T follicular helper cell (primary cell): ENCODE data around the gene KLHL33.
"Not testable (repeated sequence)": the region's sequence is repeated elsewhere in the genome, so short reads cannot be mapped to it uniquely, and the experiment has no call there.

Experiments used
- DNase-seq: peaks from one replicate; pipeline ENCODE4 v3.0.0-alpha.2; 2020; ENCODE audit warnings: low read depth

The KLHL33 gene

DNA sequence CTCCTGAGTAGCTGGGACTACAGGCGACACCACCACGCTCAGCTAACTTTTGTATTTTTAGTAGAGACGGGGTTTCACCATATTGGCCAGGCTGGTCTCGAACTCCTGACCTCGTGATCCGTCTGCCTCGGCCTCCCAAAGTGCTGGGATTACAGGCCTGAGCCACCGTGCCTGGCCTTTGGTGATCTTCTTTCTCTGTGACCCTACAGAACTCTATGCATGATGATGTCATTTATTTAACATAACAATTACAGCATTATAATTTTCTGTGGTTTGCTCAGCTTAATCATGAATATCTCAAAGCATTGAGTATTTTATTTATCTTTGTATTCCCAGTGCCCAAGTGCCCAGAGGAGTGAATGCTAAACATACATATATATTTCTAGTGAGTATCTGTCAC is 16.9 kb upstream of the KLHL33 start:
- not testable (repeated sequence) for DNase-seq

DNA sequence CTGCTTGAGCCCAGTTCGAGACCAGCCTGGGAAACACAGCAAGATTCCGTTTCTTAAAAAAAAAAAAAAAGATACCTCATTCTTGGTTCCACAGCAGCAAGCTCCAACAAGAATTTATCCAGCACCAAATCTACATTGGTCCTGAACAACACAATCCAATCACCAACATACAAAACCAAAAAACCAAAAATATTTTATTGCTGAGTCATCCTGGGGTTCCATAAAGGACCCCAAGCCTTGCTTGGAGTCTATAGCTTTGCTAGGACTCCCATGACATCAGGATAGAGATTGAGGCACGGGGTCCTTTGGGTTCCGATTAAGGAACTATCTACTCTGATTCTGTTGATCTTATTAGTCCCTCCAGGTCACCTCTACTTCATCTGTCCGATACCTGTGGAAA is 10.9 kb upstream of the KLHL33 start:
- no peak for DNase-seq

DNA sequence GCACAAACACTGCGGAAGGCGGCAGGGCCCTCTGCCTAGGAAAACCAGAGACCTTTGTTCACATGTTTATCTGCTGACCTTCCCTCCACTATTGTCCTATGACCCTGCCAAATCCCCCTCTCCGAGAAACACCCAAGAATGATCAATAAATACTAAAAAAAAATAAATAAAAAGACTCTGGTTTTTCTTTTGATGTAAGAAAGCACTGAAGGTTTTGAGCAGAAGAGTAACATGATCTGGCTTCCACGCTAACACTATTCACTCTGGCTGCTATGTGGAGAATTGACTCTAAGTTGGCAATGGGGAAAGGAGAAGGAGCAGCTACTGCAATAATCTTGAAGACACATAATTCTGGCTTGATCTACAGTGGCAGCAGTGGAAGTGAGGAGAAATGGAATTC is 7.7 kb upstream of the KLHL33 start:
- not testable (repeated sequence) for DNase-seq

DNA sequence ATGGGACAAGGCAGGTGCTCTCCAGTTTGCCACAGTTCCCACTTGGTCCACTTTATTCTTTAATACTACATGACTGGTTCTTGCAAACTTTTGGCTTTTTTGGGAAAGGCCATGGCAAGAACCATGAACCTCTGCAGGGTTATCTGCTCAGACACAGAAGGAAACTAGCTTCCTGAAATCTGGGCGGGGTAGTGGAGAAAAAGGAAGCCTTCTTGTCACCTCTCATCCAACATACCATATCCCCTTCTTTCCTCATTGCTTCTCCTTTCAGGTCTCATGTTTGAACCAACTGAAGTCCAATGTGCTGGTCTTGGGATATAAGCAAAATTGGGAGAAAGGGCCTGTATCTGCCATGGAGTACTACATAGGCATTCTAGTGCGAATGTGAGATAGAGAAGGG is 5.5 kb upstream of the KLHL33 start:
- DNase-seq, result no peak

DNA sequence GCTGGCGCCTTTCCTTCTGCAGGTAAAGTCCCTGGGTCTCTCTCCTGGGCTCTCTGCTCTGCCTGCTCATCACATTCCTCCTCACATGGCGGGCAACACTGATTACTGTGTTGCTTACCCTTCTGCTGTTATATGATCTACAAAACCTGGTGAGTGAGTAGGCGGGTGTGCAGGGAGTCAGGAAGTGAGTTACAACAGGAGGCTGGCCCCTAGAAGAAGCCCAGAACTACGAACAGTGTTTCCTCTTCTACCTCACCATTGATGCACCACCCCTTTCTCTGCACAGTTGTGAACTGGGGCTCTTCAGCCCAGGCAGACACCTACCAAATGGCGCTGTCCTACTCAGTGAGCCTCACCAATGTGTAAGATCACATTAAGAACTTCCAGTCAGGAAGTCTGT is 4.9 kb upstream of the KLHL33 start:
- DNase-seq, result no peak

DNA sequence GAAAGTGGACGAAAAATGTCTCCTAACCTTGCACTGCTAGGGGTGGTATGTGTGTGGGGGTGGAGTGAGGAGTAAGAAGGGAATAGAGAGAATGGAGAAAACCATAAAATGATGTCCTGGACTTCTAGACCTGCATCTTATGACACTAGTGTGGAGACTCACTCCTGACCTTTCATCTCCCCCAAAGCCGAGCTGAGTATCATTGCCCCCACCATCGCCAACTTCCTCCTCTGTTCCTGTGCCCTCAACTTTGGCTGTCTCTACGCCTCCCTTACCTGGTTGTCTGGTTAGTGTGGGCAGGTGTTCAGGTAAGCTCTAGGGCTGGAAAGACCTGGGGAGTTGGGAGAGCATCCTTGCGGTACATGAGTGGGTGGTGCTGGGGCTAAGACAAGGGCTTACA is 4.5 kb upstream of the KLHL33 start:
- DNase-seq, result no peak

DNA sequence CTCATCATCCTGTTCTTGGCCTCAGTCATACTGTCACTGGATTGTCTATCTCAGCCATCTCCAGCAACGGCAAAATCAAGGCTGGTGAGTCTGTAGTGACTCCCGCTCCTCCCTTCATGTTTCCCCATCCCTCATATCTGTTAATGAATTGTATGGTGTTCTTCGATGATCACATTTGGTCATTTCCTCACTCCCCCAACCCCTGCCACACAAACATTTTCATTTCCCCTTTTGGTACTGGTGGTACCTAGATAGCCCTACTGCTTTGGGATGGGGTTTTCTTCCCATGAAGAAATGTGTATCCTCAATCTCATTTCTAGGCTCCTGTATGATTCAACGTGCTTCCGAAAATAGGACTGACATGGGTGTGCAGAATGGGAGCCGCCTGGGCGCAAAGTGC is 2.7 kb upstream of the KLHL33 start:
- no peak for DNase-seq

DNA sequence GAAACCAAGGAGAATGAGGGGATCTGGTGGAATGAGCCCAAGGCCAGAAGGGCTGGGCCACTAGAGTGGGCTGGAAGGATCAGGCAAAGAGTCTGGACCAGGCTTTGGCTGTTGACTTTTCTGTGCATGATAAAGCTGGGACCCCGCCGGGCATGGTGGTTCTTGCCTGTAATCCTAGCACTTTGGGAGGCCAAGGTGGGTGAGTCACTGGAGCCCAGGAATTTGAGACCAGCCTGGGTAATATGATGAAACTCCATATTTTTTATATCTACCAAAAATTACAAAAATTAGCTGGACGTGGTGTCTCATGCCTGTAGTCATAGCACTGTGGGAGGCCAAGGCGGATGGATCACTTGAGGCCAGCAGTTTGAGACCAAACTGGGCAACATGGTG is 393 bp upstream of the KLHL33 start:
- DNase-seq, result no peak

DNA sequence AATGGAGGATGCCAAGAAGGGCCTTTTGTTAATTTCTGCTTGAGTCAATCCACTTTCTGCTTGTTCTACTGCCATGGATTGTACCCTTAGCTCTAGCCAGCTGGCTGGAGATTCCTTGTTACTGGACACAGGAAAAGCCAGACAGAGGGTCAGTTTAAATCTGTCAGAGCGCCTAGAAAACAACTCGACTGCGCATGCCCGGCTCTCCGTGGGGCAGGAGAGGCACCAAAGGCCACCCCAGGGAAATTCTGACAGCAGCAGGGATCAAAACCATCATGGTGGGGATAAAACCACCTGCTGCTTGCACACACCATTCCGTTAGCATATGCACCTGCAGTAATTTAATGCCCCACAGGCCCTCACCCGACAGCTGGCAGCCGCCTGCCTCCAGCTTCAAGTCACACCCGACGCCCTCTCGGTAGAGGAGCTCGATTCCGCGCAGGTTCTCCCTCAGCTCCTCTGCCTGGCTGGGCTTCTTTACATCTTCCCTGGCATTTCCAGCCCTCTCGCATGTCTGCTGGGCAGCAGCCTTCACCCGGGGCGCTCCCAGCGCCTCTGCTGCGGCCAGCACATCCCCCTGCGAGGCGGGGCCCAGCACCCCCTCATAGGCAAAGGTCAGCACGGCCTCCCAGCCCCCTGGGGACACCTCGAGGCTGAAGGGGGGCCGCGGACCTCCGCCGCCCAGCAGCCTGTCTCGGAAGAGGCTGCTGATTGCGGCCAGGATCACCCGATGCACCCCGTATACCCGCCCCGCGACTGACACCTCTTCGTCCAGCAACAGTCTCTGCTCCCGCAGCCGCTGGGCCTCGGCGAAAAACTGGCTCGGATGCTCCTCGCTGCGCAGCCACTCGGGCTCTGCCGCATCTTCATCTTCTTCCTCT is 1.0 kb downstream of the KLHL33 start:
- DNase-seq, result no peak

DNA sequence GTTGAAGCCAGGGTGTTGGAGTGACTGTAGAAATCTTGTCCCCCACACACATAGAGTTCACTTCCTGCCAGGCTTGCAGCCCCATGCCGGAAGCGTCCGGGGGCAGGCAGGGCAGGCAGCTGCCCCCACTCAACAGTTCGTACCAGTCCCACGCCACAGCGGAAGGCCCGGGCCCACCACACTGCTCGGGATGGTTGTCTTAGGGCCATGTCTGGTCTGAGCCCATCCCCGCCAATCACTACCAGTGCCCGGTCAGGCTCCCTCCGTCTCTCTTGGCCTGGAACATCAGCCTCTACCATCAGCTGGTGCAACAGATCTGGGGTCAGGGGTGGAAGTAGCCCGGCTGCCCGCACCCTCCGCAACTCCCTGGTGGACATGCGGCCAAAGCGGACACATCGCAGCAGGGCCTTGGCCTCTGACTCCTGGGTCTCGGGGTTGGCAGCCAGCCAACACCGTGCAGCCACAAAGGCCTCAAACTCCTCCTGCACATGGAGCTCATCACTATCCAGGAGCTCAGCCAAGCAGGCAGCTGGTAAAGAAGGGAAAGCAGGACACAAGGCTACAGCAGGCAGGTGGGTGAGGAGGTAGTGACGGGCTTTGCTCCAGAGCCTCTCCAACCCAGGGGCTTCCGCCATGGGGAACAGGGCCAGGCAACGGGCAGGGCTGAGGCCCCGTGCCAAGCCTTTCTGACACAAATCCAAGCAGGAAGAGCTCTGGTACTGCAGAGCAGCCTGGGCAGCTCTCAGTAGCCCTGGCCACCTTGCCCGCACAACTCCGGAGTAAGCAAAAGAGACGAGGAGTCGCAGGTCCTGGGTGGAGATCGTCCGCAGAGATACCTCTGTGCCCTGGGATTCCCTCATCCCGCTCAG is 5.9 kb downstream of the KLHL33 start:
- DNase-seq, result no peak

DNA sequence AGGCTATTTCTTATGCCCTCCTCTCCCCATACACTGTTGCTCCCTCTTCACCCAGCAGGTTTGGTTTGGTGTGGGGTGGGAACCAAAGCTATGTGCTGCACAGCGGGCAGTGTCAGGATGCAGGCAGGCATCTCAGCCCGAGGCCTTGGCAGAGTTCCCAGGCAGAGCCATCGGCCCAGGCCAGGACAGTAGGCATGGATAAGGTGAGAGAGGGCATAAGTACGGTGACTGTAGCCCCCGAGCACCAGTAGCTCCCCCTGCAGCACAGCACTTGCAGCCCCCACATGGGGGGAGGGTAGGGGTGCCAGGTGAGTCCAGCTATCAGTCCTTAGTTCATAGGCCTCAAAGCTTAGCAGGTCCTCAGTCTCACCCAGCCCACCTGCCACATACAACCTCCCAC is 7.2 kb downstream of the KLHL33 start:
- no peak for DNase-seq

DNA sequence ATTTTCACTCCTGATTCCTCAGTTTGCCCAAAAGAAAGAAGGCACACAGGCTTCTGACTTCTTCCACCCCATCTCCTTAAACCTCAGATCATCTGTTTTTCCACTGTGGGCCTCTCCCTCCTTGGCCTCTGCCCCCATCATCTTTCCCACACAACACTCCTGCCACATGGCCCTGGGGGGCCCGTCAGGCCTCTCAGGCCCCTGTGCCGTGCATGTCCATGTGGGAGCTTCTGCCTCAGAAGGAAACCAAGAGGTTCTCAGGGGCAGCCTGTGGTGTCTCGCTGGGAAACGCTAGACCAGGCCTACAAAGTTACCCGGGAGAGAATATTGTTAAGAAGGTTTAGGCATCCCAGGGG is 8.0 kb downstream of the KLHL33 start:
- DNase-seq, result no peak

DNA sequence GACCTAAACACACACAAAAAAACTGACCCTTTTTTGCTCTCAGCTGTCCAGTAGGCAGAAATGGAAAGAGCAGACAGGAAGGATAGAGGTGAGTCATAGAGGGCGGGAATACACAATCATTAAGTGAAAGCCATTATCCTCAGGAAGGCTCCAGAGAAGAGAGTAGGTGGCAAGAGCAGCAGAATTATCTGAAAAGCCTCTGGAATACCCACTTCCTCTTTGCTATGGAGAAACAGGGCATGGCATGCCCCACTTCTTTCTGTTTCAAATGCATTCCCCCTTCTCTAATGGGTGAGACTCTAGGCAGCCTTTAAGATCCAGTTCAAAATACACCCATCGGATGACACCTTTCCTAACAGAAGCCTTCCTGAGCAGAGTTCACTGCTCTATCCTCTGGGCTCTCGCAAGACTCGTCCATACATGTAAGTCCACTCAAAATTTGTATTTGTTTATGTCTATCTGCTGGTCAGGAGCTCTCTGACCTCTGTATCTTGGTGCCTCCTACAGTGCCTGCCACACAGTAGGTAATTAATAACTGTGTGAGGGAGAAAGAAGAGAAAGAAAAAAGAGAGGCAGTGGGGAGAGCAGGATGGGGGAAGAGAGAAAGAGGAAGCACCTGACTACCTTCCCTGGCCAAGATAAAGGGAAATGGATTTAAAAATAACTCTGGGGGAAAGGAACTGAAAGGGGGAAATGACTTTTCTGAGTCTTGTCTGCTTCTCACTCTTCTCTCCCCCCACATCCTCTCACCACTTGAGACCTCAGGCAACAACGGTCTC is 8.5 kb downstream of the KLHL33 start:
- no peak for DNase-seq

DNA sequence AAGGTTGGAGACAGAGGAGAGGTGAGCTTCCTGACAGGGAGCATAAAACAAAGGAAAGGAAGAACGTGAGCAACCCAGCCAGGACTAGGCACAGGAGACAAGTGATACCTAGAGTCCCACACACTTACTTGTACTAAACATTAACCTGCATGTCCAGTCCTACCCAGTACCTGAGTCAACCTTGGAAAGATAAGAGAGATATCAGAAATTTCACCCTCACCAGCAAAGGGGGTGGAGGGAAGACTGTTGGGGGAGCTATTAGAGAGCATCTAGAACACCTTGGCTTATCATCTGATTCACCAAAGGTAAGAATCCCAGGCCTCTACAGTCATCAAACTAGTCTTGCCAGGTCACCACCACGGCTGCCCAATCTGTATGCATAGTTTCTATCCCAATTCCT is 11.1 kb downstream of the KLHL33 start:
- no peak for DNase-seq

DNA sequence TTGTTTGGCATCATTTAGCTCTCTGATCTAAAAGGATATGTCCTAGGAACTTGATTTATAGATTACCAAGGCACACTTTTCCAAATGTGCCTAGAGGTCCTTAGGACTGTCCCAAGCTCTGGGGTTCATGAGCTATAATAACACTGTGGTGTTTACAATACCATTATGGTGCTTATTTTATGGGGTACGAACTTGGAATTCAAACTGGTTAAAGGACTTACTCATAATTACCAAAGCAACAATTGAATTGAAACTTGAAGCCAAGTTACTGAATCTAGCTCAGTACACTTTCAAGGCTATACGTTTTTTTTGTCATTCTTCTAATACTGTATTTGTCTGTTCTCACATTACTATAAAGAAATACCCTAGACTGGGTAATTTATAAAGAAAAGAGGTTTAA is 13.1 kb downstream of the KLHL33 start:
- DNase-seq, result no peak

DNA sequence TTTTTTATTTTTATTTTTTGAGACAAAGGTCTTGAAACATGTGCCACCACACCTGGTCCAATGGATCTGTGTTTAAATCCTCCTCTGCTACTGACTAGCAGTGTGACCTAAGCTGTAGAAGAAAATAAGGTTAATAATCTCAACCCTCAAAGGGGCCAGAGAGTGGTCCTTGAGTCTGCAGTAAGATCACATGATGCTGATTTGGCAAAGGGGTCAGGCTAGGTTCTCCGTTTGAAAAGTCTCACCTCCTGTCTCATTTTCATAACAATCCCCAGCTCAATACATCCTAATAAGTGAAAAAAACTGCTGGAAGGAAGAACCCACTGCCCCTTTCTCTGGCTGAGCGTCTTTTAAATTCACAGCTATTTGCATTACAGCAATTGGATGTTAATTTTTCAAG is 14.7 kb downstream of the KLHL33 start:
- no peak for DNase-seq

DNA sequence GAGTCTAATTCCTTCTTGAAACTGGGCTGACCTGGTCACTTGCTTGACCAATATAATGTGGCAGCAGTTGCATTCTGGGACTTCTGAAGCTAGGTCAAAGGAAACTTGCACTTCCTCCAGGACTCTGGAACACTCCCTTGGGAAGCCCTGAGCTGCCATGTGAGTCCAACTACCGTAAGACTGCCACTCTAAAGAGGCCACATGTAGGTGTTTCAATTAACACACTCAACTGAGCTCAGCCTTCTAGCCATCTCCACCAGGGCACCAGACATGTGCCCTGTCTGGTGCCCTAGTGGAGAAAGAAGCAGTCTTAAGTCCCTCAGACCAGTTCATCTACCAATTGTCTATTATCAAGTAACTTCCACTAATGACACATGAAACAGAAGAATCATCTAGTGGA is 16.5 kb downstream of the KLHL33 start:
- DNase-seq, result no peak

DNA sequence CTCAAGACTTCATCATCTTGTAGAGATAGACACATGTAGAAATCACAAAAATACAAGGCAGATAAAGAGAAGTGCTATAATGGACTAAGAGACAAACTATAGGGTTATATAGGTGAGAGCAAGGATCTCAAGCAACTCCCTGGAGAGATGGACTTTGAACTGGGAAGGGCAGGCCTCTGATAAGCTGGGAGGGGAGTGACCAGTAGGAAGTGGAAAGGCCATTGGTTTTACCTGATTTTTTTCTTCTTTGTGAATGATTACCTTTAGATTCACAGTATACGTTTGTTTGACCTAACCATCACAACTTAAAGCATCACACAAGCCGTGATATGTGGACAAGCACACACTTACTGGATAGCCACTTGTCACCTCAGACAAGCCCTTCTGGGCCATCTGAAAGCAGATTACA is 17.5 kb downstream of the KLHL33 start:
- DNase-seq, result no peak

DNA sequence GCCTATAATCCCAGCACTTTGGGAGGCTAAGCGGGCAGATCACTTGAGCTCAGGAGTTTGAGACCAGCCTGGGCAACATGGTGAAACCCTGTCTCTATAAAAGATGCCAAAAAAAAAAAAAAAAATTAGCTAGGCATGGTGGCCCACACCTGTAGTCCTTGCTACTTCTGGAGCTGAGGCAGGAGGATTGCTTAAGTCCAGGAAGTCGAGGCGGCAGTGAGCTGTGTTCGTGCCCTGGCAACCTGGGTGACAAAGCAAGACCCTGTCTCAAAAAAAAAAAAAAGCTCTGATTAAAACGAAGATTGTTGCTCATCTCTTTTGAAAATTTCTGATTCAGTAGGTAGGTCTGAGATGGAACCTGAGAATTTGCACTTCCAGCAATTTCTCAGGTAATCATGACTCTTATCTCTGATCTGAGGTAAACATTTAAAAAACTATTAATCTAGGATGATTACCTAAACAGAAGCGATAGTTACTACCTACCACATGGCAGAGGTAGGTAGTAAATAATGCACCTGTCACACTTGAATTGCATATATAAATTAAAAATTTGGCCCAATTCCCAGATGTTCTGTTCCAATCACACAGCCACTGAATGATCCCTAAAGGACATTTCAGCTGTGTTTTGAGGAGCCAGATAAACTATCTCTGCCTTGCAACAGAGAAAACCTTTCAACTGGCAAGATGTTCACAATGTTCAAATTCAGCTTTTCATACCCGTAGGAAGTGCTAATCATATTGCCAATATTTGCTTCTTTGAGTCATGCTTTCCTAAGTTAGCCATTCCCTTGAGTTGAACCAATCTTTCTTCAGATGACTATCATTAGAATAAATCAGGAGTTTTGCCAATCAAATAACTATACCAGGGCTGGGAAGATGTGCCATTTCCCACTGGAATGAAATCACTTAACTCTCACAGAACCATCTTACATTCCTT is 18.4 kb downstream of the KLHL33 start:
- DNase-seq, result no peak

DNA sequence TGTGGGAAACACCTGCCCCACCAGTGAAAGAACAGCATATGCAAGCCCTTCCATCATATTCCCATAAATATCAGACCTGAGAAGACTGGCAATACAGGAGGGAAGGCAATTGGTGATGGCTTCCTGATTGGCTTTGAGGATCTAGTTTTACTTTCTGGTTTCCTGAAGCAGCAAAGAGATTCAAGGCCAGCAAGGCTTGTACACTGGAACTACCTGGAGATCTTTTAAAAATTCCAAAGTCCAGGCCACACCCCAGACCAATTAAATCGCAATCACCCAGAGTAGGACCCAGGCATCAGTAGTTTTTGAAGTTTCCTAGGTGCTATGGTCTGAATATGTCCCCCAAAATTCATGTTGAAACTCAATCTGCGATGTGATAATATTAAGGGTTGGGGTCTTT is 19.7 kb downstream of the KLHL33 start:
- DNase-seq, result no peak

DNA sequence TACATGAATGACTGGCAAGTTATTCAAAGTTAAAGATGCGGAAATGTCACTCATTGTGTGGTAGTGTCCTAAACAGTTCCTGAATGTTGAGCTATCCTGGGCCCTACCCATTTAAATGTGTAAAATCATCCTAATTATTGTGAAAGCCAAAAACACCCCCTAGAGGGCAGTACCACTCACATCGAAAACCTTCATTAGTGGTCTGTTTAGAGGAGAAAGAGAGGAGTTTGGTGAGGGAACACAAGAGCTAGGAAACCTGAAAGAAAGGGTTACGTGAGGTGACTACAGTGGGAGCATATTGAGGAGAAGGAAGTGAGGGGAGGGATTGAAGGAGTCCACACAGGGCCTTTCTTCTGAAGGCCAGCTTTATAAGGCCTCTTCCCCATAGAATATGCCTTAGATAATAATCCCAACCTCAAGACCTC is 20.2 kb downstream of the KLHL33 start:
- DNase-seq, result no peak

DNA sequence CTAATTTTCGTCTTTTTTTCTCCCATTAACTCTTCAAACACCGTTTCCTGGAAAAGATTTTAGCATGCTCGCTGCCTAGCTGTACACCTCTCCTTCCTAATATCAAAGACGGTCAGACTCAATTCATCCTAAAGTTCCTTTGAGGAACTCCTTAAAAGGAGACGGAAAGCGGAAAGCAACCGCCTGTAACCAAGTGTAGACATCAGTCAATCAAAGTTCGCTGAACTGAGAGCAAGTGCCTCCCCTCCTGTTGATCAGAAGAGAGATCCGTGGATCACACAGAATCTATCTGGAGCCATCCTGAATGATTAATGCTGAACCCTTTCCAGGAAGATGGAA is 22.3 kb downstream of the KLHL33 start:
- DNase-seq, result no peak
